GM12864 (cell line): ENCODE data around the gene ZBTB45.

ENCODE experiments used
- DNase-seq: peaks from one replicate; pipeline ENCODE4 v3.0.0-alpha.2; 2011; ENCODE audit warnings: low read depth
- H3K4me3 ChIP-seq: 2 replicates; pipeline ENCODE4 v1.5.1; 2011; ENCODE audit warnings: mild to moderate bottlenecking, low read depth, low read length, control low read depth
- TF ChIP-seq, protein P1 (sequence below): IDR thresholded peaks from 2 replicates; pipeline ENCODE4 v1.5.1; 2011; ENCODE audit warnings: low read depth, mild to moderate bottlenecking, moderate library complexity, low read length, control low read depth, inconsistent platforms; ENCODE audit errors: missing control alignments

The ZBTB45 gene

DNA sequence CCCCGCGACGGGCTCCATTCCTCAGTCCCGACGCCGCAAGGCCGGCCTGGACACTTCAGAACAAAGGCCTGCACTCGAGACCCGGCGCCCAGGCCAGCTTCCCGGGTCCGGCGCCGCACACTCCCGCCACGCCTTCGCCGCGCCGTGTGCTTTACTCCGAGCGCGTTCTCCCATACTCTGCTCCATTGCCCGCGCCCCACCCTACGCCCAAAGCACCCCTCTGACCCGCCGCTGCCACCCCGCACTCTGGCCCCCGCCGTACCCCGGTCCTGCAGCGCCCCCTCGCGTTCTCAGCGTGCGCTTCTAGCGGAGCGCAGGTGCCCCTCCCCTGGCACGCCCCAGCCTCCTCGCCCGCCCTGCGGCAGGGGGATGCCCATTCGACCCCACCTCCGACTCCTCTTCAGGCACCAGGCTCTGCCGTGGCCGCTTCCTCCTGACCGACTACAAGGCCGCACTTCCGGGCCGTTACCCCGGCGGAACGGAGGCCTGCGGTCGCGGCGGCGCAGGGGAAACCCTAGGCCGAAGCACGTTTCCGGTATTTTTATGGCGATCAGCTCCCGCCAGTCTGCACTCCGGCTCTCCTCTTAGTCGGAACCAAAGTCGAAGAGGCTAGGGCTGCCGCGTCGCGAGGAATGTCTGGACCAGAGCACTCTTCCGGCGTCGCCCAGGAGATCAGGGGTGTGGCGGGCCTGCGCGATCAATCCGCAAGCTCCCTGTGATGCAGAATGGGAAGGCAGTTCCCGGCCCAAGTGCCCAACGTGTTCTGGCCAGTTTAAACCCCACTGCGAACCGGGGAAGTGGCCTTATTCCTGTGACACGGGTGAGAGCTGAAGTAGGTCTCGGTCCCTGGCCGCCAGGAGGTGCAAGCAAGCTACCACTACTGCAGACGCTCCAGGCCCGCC, at the start of gene ZBTB45:
TSS of gene ZBTB45 (minus strand) at position 456 of the 902 bp plus-strand sequence. CDS start 2,137 bp downstream, outside the sequence.
- peak within 1 kb of the TSS; percentile 70 for H3K4me3 ChIP-seq
- TF ChIP-seq, protein P1, sequence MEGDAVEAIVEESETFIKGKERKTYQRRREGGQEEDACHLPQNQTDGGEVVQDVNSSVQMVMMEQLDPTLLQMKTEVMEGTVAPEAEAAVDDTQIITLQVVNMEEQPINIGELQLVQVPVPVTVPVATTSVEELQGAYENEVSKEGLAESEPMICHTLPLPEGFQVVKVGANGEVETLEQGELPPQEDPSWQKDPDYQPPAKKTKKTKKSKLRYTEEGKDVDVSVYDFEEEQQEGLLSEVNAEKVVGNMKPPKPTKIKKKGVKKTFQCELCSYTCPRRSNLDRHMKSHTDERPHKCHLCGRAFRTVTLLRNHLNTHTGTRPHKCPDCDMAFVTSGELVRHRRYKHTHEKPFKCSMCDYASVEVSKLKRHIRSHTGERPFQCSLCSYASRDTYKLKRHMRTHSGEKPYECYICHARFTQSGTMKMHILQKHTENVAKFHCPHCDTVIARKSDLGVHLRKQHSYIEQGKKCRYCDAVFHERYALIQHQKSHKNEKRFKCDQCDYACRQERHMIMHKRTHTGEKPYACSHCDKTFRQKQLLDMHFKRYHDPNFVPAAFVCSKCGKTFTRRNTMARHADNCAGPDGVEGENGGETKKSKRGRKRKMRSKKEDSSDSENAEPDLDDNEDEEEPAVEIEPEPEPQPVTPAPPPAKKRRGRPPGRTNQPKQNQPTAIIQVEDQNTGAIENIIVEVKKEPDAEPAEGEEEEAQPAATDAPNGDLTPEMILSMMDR = peak; percentile 77
- DNase-seq = peak; percentile 92

DNA sequence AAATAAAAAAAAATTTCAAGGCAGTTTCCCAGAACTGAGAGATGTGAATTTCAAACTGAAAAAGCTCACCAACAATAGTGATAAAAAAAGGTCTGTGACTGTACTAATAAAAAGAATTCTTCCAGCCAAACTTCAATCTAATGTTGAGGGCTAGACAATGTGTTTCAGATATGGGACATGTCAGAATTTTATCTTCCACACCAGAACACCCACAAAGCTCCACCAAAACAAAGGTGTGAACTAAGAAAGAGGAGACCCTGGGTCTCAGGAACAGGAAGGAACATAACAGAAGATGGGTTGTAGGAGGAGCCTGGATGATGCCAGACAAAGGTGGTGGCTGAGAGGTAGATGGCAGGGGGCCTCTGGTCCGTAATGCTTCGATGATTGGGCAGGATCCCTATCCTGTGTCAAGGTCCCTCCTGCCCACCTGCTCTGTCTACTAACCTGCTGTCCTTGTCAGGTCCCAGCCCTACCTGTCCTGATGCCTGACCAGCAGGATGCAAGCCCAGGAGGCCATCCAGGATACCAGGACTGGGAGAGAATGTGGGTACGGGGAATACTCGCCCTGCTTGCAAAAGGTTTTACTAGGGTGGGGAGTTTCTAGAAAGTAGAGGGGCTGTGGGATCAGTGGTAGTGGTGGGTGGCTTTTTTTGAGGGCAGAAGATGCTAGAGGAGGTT, 49.0 kb upstream of the ZBTB45 start:
- no peak for DNase-seq
- H3K4me3 ChIP-seq = no peak overlapping the region
- TF ChIP-seq, protein P1 = no peak

DNA sequence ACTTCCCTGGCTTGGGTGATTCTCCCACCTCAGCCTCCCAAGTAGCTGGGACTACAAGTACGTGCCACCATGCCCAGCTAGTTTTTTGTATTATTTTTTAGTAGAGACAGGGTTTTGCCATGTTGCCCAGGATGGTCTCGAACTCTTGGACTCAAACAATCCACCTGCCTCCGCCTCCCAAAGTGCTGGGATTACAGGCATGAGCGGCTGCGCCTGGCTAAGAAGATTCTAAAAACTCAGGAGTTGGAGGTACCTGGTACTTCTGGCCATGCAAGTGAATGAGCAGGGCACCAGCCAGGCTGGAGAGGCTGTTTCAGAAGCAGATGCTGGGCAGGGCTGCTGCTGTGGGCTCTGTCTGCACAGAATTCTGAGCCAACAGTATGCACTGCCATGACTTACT, 47.4 kb upstream of the ZBTB45 start:
- no peak overlapping the region for H3K4me3 ChIP-seq
- TF ChIP-seq, protein P1 = no peak
- DNase-seq = no peak

DNA sequence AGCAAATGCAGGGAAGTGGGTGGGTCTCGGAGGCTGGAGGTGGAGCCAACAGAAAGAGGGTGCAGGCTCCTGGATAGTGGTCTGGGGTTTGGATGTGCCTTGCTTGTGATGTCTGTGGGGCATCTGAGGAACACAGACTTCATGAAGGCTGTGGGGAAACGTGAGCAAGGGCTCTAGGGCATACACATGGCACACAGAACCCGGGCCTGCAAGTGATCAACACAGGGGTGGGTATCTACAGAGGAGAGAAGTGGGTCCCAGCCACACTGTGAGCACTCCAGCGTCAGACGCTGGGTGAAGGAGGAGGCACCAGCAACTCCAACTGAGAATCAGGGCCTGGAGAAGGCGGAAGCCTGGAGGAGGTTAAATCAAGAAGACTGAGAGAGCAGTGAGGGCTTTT, 44.2 kb upstream of the ZBTB45 start:
- TF ChIP-seq, protein P1 = no peak

DNA sequence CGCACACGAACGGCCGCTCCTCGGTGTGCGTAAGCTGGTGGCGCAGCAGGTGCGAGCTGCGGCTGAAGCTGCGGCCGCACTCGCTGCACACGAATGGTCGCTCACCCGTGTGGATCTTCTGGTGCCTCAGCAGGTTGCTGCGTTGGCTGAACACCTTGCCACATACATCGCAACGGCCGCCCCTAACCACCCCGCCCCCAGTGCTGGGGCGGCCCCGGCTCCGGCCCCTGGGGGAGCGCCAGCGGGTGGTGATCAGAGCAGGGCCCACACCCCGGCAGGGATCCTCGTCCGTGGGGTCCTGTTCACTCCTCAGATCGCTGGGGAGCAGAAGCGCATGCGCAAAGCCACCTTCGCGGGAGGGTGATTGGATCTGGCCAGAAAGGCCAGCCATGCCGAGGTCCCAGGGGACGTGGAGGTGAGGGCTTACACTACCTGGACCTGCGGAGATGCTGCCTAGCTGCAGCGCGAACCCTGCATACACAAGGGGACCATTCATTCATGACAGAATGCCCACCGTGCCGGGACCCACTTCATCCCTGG, 43.5 kb upstream of the ZBTB45 start:
- no peak for DNase-seq
- TF ChIP-seq, protein P1 = no peak
- H3K4me3 ChIP-seq = peak overlapping the region; percentile 54

More for the DNA sequence above, 44.2 kb upstream of the ZBTB45 start:
- no peak overlapping the region; the same call in 1 of the 2 replicates for H3K4me3 ChIP-seq
- no peak for DNase-seq

DNA sequence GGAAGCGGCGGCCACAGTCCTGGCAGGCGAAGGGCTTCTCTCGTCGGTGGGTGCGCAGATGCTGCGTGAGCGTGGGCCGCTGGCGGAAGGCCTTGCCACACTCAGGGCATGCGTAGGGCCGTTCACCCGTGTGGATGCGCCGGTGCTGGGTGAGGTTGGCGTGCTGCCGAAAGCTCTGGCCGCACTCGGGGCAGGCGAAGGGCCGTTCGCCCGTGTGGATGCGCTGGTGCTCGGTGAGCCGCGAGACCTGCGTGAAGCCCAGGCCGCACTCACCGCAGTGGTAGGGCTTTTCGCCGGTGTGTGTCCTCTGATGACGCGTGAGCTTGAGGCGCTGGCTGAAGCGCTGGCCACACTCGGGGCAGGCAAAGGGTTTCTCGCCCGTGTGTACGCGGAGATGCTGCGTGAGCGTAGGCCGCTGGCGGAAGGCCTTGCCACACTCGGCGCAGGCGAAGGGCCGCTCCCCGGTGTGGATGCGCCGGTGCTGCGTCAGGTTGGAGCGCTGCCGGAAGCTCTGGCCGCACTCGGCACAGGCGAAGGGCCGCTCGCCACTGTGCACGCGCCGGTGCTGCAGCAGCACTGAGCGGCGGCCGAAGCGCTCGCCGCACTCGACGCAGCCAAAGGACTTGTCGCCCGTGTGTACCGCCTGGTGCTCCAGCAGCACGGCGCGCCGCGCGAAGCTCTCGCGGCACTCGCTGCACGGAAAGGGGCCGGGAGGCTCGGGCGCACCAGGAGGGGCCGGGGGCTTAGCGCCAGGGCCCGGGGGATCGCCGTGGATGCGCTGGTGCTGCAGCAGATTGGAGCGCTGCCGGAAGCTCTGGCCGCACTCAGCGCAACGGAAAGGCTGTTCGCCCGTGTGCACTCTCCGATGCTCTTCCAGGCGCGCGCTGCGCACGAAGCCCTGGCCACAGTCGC, 42.8 kb upstream of the ZBTB45 start:
- DNase-seq = no peak

More for the DNA sequence above, 42.8 kb upstream of the ZBTB45 start:
- TF ChIP-seq, protein P1 = no peak
- peak overlapping the region; percentile 54 for H3K4me3 ChIP-seq
